H9 (cell line): Measurements from ENCODE around the gene HCFC2. TPM values are rescaled to one million over a fixed set of nuclear protein-coding genes. Genes with fewer than 3 reads are reported as not detected.

Experiments
- DNase-seq: peaks from one replicate; pipeline ENCODE4 v3.0.0-alpha.2; 2017
- H2AFZ ChIP-seq: one replicate; pipeline ENCODE4 v1.6.1; 2013; ENCODE audit warnings: mild to moderate bottlenecking, low read length, control low read depth, moderate library complexity
- H2AK5ac ChIP-seq: 2 replicates; pipeline ENCODE4 v1.6.1; 2013; ENCODE audit warnings: low read length, control low read depth, mixed read lengths; ENCODE audit not compliant: insufficient read length
- H2BK120ac ChIP-seq: one replicate; pipeline ENCODE4 v1.6.1; 2013; ENCODE audit warnings: low read depth, mild to moderate bottlenecking, low read length, control low read depth, inconsistent platforms; ENCODE audit not compliant: poor library complexity, severe bottlenecking
- H2BK12ac ChIP-seq: 2 replicates; pipeline ENCODE4 v1.6.1; 2013; ENCODE audit warnings: low read length, control low read depth, mixed read lengths, low read depth; ENCODE audit not compliant: insufficient read length
- H2BK15ac ChIP-seq: 2 replicates; pipeline ENCODE4 v1.6.1; 2013; ENCODE audit warnings: low read depth, low read length, control low read depth
- H2BK20ac ChIP-seq: one replicate; pipeline ENCODE4 v1.6.1; 2013; ENCODE audit warnings: low read depth, mild to moderate bottlenecking, low read length, control low read depth, inconsistent platforms; ENCODE audit not compliant: poor library complexity, severe bottlenecking
- H2BK5ac ChIP-seq: 2 replicates; pipeline ENCODE4 v1.6.1; 2013; ENCODE audit warnings: low read length, control low read depth, mixed read lengths; ENCODE audit not compliant: insufficient read length
- H3K14ac ChIP-seq: 2 replicates; pipeline ENCODE4 v1.6.1; 2013; ENCODE audit warnings: low read length, control low read depth; ENCODE audit not compliant: insufficient read depth
- H3K18ac ChIP-seq: 2 replicates; pipeline ENCODE4 v1.6.1; 2013; ENCODE audit warnings: low read depth, mild to moderate bottlenecking, mixed read lengths, low read length, control low read depth; ENCODE audit not compliant: insufficient read length
- H3K23ac ChIP-seq: 2 replicates; pipeline ENCODE4 v1.6.1; 2013; ENCODE audit warnings: low read length, control low read depth, mixed read lengths, low read depth; ENCODE audit not compliant: insufficient read length
- H3K23me2 ChIP-seq: 2 replicates; pipeline ENCODE4 v1.6.1; 2013; ENCODE audit warnings: low read depth, mild to moderate bottlenecking, mixed read lengths, low read length, control low read depth; ENCODE audit not compliant: insufficient read length, poor library complexity, severe bottlenecking
- H3K27ac ChIP-seq: 2 replicates; pipeline ENCODE4 v1.5.1; 2013; ENCODE audit warnings: low read length, control low read depth, mixed read lengths, low read depth; ENCODE audit not compliant: insufficient read length
- H3K27me3 ChIP-seq: 2 replicates; pipeline ENCODE4 v1.6.1; 2013; ENCODE audit warnings: low read length, control low read depth, inconsistent platforms; ENCODE audit not compliant: insufficient read depth
- H3K4ac ChIP-seq: 2 replicates; pipeline ENCODE4 v1.6.1; 2013; ENCODE audit warnings: low read depth, mild to moderate bottlenecking, control low read depth, inconsistent platforms, low read length, moderate library complexity
- H3K4me1 ChIP-seq: 2 replicates; pipeline ENCODE4 v1.6.1; 2013; ENCODE audit warnings: low read length, control low read depth, inconsistent platforms; ENCODE audit not compliant: insufficient read depth
- H3K4me2 ChIP-seq: 2 replicates; pipeline ENCODE4 v1.6.1; 2013; ENCODE audit warnings: low read length, control low read depth, mixed read lengths; ENCODE audit not compliant: insufficient read length, insufficient read depth
- H3K56ac ChIP-seq: 2 replicates; pipeline ENCODE4 v1.6.1; 2013; ENCODE audit warnings: low read depth, mild to moderate bottlenecking, mixed read lengths, low read length, control low read depth; ENCODE audit not compliant: insufficient read length
- H3K79me1 ChIP-seq: 2 replicates; pipeline ENCODE4 v1.6.1; 2013; ENCODE audit warnings: low read depth, mild to moderate bottlenecking, moderate library complexity, low read length, control low read depth, inconsistent platforms; ENCODE audit not compliant: insufficient read depth, poor library complexity, severe bottlenecking
- H3K79me2 ChIP-seq: 2 replicates; pipeline ENCODE4 v1.6.1; 2013; ENCODE audit warnings: low read length, control low read depth, inconsistent platforms; ENCODE audit not compliant: insufficient read depth
- H3K9ac ChIP-seq: 2 replicates; pipeline ENCODE4 v1.6.1; 2013; ENCODE audit warnings: low read length, control low read depth, mixed read lengths; ENCODE audit not compliant: insufficient read length; ENCODE audit errors: extremely low read depth
- H3K9me3 ChIP-seq: one replicate; pipeline ENCODE4 v1.6.1; 2013; ENCODE audit warnings: low read depth, low read length, inconsistent platforms; ENCODE audit not compliant: control insufficient read depth
- H3T11ph ChIP-seq: one replicate; pipeline ENCODE4 v1.6.1; 2013; ENCODE audit warnings: mild to moderate bottlenecking, low read length, control low read depth, inconsistent platforms
- H4K20me1 ChIP-seq: one replicate; pipeline ENCODE4 v1.6.1; 2013; ENCODE audit not compliant: control insufficient read depth, insufficient read length, insufficient read depth
- H4K5ac ChIP-seq: 2 replicates; pipeline ENCODE4 v1.6.1; 2013; ENCODE audit warnings: low read depth, mild to moderate bottlenecking, mixed read lengths, low read length, control low read depth; ENCODE audit not compliant: insufficient read length
- H4K8ac ChIP-seq: replicated peaks from 2 replicates; pipeline ENCODE4 v1.6.1; 2013; ENCODE audit warnings: low read length, control low read depth, mixed read lengths, low read depth; ENCODE audit not compliant: insufficient read length
- H4K91ac ChIP-seq: 2 replicates; pipeline ENCODE4 v1.6.1; 2013; ENCODE audit warnings: low read depth, mild to moderate bottlenecking, moderate library complexity, mixed read lengths, low read length, control low read depth; ENCODE audit not compliant: insufficient read length
- H3K27ac Mint-ChIP-seq, 3 experiments: 2 replicates in 2 of 3; 3 replicates in 1 of 3; pipeline ENCODE4 v1.8.0; 2020 to 2021; ENCODE audit warnings: mixed read lengths in 3 of 3, mild to moderate bottlenecking in 1 of 3, moderate library complexity in 1 of 3
- H3K27me3 Mint-ChIP-seq: 2 replicates; pipeline ENCODE4 v1.8.0; 2021; ENCODE audit warnings: low read depth, mild to moderate bottlenecking, moderate library complexity, mixed read lengths
- H3K36me3 Mint-ChIP-seq, 3 experiments: 2 replicates in 2 of 3; 3 replicates in 1 of 3; pipeline ENCODE4 v1.8.0; 2020 to 2021; ENCODE audit warnings: low read depth in 3 of 3, mixed read lengths in 3 of 3; ENCODE audit not compliant: insufficient read depth in 1 of 3
- H3K4me1 Mint-ChIP-seq, 2 experiments: 2 replicates each; pipeline ENCODE4 v1.8.0; 2020; ENCODE audit warnings: mixed read lengths in 2 of 2
- H3K4me3 Mint-ChIP-seq, 2 experiments: 2 replicates in 1 of 2; 3 replicates in 1 of 2; pipeline ENCODE4 v1.8.0; 2020 to 2021; ENCODE audit warnings: mild to moderate bottlenecking in 2 of 2, mixed read lengths in 2 of 2, moderate library complexity in 1 of 2
- H3K9me3 Mint-ChIP-seq, 2 experiments: 2 replicates in 1 of 2; 3 replicates in 1 of 2; pipeline ENCODE4 v1.8.0; 2020; ENCODE audit warnings: mild to moderate bottlenecking in 2 of 2, mixed read lengths in 2 of 2, moderate library complexity in 1 of 2
- WGBS: extraction: QIAGEN DNeasy Blood & Tissue Kit; methylation state at CpG from one replicate; pipeline ENCODE4 v1.1.7; 2013; ENCODE audit warnings: missing lambda C conversion rate, low lambda C conversion rate, mixed read lengths; ENCODE audit not compliant: insufficient read length; ENCODE audit errors: extremely low coverage; 5-methylcytosine and 5-hydroxymethylcytosine counted together
- total RNA-seq: library from RNA; stranded (reverse); gene quantifications from 2 replicates; pipeline ENCODE4 v1.2.1, GENCODE V29; 2021
- TF ChIP-seq, protein P1 (sequence below): fragments of 200-600 bp; sonication (generic); conservative IDR thresholded peaks from 3 replicates; pipeline ENCODE4 v1.8.0; 2021; ENCODE audit warnings: antibody characterized with exemption, mild to moderate bottlenecking

Gene HCFC2
- total RNA-seq, 1 experiment from 2014 or later, result 1.9 TPM

DNA sequence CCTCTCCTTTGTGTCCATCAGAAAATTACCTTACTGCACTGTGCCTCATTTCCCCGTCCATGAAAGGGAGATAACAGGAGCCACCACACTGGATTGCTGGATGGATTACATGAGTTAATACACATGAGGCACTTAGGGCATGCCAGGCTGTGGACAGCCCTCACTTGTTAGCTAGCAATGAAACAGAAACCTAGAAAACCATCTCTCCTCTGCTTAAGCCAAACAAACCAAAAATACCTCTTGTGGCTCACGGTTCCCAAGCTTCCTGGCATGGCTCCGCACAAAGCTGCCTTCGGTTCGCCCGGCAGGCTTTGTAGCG lies 660 bp upstream of the HCFC2 start:
- Histone ChIP-seq H3K4me1 (no peaks in the 10 kb centered on the region), H3K27ac (no peak overlapping the region), H3K9ac (peak overlapping the region; percentile 70), H3K23me2 (peaks cover 15% of the 10 kb centered on the region), H2AFZ (peak overlapping the region; percentile 42), H2BK20ac (no peak overlapping the region), H3K56ac (no peak overlapping the region), H2AK5ac (no peak overlapping the region), H3K4ac (no peak overlapping the region), H4K20me1 (no peaks in the 10 kb centered on the region), H3K18ac (no peak overlapping the region), H4K8ac (no peak overlapping the region), H2BK120ac (no peak overlapping the region), H3K27me3 (no peaks in the 10 kb centered on the region), H2BK12ac (no peak overlapping the region), H2BK15ac (no peak overlapping the region), H3K9me3 (no peaks in the 10 kb centered on the region), H3T11ph (no peak overlapping the region), H3K14ac (no peak overlapping the region; the same call in 1 of the 2 replicates), H3K79me1 (no peaks in the 10 kb centered on the region), H4K91ac (no peak overlapping the region), H3K4me2 (peak overlapping the region; percentile 92), H3K23ac (peak overlapping the region; percentile 14), H4K5ac (no peak overlapping the region), H3K79me2 (no peaks in the 10 kb centered on the region), H2BK5ac (no peak overlapping the region)
- no peak for DNase-seq
- H3K9me3 Mint-ChIP-seq, result no peaks in the 10 kb centered on the region
- H3K4me1 Mint-ChIP-seq, result peaks cover 10 to 11% of the 10 kb centered on the region in 2 experiments
- TF ChIP-seq, protein P1, sequence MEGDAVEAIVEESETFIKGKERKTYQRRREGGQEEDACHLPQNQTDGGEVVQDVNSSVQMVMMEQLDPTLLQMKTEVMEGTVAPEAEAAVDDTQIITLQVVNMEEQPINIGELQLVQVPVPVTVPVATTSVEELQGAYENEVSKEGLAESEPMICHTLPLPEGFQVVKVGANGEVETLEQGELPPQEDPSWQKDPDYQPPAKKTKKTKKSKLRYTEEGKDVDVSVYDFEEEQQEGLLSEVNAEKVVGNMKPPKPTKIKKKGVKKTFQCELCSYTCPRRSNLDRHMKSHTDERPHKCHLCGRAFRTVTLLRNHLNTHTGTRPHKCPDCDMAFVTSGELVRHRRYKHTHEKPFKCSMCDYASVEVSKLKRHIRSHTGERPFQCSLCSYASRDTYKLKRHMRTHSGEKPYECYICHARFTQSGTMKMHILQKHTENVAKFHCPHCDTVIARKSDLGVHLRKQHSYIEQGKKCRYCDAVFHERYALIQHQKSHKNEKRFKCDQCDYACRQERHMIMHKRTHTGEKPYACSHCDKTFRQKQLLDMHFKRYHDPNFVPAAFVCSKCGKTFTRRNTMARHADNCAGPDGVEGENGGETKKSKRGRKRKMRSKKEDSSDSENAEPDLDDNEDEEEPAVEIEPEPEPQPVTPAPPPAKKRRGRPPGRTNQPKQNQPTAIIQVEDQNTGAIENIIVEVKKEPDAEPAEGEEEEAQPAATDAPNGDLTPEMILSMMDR, result no peak
- no peaks in the 10 kb centered on the region for H3K36me3 Mint-ChIP-seq
- H3K27me3 Mint-ChIP-seq, result peaks cover 32% of the 10 kb centered on the region
- no peak overlapping the region for H3K27ac Mint-ChIP-seq
- WGBS, result no CpG with 5 or more reads among the region's 7 CpGs
- H3K4me3 Mint-ChIP-seq, result peak overlapping the region; percentile 90 to 94
